ENCODE measurements around the gene MTTP. TPM values are rescaled to one million over a fixed set of nuclear protein-coding genes. Genes with fewer than 3 reads are reported as not detected.

MTTP gene
- total and polyA plus RNA-seq, 8 donors = 0.21 to 1.2 (median 0.66) TPM

- Histone ChIP-seq H3K27me3 (no peaks in the 10 kb centered on the region), H3K27ac (no peak overlapping the region), H3K4me3 (no peak overlapping the region), H3K9me3 (peaks cover 0 to 34% of the 10 kb centered on the region in 2 donors), H3K36me3 (no peaks in the 10 kb centered on the region), H3K4me1 (no peaks in the 10 kb centered on the region)
- no peak for ATAC-seq
- intact Hi-C loops (cut with DNase I) = no loop called here
- no peak for DNase-seq
- TF ChIP-seq, protein P1, sequence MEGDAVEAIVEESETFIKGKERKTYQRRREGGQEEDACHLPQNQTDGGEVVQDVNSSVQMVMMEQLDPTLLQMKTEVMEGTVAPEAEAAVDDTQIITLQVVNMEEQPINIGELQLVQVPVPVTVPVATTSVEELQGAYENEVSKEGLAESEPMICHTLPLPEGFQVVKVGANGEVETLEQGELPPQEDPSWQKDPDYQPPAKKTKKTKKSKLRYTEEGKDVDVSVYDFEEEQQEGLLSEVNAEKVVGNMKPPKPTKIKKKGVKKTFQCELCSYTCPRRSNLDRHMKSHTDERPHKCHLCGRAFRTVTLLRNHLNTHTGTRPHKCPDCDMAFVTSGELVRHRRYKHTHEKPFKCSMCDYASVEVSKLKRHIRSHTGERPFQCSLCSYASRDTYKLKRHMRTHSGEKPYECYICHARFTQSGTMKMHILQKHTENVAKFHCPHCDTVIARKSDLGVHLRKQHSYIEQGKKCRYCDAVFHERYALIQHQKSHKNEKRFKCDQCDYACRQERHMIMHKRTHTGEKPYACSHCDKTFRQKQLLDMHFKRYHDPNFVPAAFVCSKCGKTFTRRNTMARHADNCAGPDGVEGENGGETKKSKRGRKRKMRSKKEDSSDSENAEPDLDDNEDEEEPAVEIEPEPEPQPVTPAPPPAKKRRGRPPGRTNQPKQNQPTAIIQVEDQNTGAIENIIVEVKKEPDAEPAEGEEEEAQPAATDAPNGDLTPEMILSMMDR (IDR thresholded peaks at IDR 0.05) = no peak
Measured at GRCh38 chr4:99670409-99671073, 95.9 kb downstream of the MTTP start.

Other genes with a start within 250 kb of the MTTP start
- gene ADH1C, start 222.1 kb upstream of the MTTP start, total RNA-seq = 1 to 10 TPM; 1.2 to 1.8 TPM
- 10 to 100 TPM; 17.9 to 26.4 (median 24.3) TPM for gene ADH1C, start 222.1 kb upstream of the MTTP start, polyA plus RNA-seq (ENCODE audit: insufficient read length in 6 of 6)
- 1 to 10 TPM in 1 of 2 donors, not detected in 1; 1.4 TPM for gene ADH7, start 139.5 kb upstream of the MTTP start, total RNA-seq
- gene ADH7, start 139.5 kb upstream of the MTTP start, polyA plus RNA-seq (ENCODE audit: insufficient read length in 6 of 6) = under 1 TPM in 2 of 6 donors, not detected in 4; 0.07 to 0.13 TPM
- not detected for gene C4orf17, start 63.8 kb upstream of the MTTP start, total RNA-seq
- gene C4orf17, start 63.8 kb upstream of the MTTP start, polyA plus RNA-seq (ENCODE audit: insufficient read length in 6 of 6) = not detected
- gene TRMT10A, start 10.8 kb upstream of the MTTP start, total RNA-seq = 1 to 10 TPM; 5.1 to 6.9 TPM
- gene TRMT10A, start 10.8 kb upstream of the MTTP start, polyA plus RNA-seq (ENCODE audit: insufficient read length in 6 of 6) = 10 to 100 TPM; 12.0 to 15.1 (median 14.0) TPM
- under 1 TPM; 0.08 to 0.12 TPM for gene C4orf54, start 83.0 kb downstream of the MTTP start, total RNA-seq
- under 1 TPM; 0.01 to 0.09 (median 0.04) TPM for gene C4orf54, start 83.0 kb downstream of the MTTP start, polyA plus RNA-seq (ENCODE audit: insufficient read length in 6 of 6)
- 10 to 100 TPM in 1 of 2 donors, 1 to 10 TPM in 1; 4.1 to 11.9 TPM for gene DAPP1, start 242.0 kb downstream of the MTTP start, total RNA-seq
- gene DAPP1, start 242.0 kb downstream of the MTTP start, polyA plus RNA-seq (ENCODE audit: insufficient read length in 6 of 6) = 1 to 10 TPM; 1.5 to 3.9 (median 2.8) TPM

Measured in left lung (tissue), 10 donors.